GM19372 (cell line): ENCODE data around the gene AQP10.
"Not testable (repeated sequence)": the region's sequence is repeated elsewhere in the genome, so short reads cannot be mapped to it uniquely, and the experiment has no call there.

Experiments
- ATAC-seq: cut with Tn5 transposase; IDR thresholded peaks from one replicate; pipeline ENCODE4 v1.9.1; 2021; ENCODE audit warnings: mild to moderate bottlenecking, low read depth, moderate library complexity; ENCODE audit not compliant: unreplicated experiment

Gene AQP10

DNA sequence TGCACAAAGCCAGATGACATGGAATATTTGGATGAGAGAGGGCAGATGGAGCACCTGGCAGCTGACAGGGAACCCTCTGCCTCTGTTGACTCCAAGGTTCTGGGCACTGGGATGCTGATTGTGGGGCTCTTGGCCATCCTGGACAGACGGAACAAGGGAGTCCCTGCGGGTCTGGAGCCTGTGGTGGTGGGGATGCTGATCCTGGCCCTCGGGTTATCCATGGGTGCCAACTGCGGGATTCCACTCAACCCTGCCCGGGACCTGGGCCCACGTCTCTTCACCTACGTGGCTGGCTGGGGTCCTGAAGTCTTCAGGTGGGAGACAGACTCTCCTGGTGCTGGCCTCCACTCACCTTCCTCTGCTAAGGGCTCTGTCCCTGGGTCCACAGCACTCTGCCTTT, 2.6 kb downstream of the AQP10 start:
- ATAC-seq = no peak

- no peak for ATAC-seq
Observed at GRCh38 chr1:154324241-154324640, 3.3 kb downstream of the AQP10 start.

- ATAC-seq = peak; percentile 50
Observed at GRCh38 chr1:154324669-154325582, 4.0 kb downstream of the AQP10 start, which contains the start of gene ATP8B2. Gene ATP8B2, plus strand, starts transcription at chr1:154325525. Its CDS starts 2,617 bp downstream, at chr1:154328142.

- no peak for ATAC-seq
Observed at GRCh38 chr1:154325583-154326545, 5.0 kb downstream of the AQP10 start.

- ATAC-seq = no peak
Observed at GRCh38 chr1:154326546-154327465, 5.9 kb downstream of the AQP10 start.

- no peak for ATAC-seq
Observed at GRCh38 chr1:154327466-154328317, 6.8 kb downstream of the AQP10 start.

DNA sequence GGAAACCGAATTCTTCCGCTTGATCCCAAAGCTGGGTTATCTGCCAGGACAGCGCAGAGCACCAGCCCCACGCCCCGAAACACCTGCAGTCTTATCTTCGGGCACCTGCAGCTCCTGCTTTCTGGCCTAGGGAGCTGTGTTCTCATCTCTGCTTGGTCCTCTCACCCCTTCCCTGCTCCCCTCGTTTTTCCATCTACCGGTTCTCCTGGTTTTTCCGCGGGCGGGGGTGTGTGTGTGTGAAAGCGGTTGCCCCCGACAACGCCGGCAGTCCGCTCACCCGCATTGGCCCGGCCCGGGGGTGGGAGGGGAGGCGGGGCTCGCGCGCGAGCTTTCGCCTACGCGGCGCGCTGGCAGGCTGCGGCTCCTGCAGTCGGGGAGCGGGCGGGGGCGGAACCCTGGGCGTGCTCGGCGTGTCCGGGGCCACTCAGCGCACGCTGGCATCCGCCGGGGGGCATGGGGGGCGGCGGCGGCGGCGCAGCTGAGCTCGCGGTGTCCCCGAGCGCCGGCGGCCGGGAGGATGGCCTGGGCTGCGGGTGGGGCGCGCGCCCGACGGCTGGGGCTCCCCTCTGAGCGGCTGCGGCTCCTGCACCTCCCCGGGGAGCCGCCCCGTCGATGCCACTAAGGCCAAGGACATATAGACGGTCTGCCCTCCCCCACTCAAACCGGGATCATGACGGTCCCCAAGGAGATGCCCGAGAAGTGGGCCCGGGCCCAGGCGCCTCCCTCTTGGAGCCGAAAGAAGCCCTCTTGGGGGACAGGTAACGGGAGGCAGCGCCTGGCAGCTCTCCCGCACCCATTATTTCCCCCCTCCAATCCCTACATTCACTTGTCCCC, 7.6 kb downstream of the AQP10 start:
- no peak for ATAC-seq

DNA sequence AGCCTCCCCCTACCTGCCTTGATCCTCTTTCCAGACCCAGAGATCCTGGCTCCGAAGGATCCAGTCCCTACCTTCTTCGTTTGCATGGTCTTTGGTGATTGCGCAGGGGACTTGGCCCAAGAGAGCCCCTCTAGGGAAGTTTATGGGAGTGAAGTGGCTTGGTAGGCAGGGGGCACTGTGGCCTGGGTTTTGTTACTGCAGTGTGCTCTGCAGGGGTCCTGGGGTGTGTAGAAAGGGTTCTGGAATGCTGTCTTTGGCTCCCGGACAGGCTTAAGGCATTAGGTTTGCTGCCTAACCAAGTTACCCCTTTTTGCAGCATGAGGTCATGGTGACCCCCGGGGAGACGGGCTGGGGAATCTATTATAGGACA, 8.2 kb downstream of the AQP10 start:
- no peak for ATAC-seq

DNA sequence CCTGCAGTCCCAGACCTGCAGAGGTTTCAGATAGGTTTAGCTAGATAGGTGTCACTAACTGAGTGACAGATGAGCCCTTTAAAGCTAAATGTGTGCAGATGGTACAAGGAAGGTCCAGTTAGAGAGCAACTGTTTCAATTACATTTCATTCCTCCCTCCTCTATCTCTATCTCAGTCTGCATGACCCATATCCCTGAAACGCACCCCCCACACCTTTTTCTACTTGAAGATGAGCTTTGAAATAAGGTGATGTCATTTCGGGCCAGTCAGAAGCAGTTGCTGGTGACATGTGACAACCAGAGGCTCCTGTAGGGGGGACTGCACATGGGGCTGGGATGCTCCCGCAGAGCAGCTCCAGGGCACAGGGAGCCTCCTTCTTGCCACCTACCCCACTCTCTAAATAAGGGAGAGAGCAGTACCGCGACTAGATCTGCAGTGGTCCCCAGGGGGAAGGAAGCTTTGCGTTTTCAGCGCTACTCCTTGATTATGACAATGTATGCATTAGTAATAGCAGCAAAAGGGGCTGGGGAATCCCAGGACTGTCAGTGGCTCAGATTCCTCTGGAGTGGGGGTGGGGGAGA, 8.7 kb downstream of the AQP10 start:
- no peak for ATAC-seq

DNA sequence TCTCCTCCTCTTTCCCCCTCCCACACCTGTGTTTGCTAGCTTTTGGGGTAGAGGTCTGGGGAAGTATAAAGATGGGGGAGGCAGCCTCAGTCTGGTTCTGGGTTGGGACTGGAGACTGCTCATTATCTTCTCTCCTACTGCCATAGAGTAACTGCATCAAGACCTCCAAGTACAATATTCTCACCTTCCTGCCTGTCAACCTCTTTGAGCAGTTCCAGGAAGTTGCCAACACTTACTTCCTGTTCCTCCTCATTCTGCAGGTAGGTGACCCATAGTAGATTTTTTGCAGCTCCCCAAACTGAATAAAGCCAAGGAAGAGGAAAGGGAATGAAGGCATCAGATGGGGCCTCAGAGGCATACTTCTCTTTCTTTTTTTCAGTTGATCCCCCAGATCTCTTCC, 9.8 kb downstream of the AQP10 start:
- ATAC-seq = no peak

- no peak for ATAC-seq
Observed at GRCh38 chr1:154334079-154335024, 13.5 kb downstream of the AQP10 start.

DNA sequence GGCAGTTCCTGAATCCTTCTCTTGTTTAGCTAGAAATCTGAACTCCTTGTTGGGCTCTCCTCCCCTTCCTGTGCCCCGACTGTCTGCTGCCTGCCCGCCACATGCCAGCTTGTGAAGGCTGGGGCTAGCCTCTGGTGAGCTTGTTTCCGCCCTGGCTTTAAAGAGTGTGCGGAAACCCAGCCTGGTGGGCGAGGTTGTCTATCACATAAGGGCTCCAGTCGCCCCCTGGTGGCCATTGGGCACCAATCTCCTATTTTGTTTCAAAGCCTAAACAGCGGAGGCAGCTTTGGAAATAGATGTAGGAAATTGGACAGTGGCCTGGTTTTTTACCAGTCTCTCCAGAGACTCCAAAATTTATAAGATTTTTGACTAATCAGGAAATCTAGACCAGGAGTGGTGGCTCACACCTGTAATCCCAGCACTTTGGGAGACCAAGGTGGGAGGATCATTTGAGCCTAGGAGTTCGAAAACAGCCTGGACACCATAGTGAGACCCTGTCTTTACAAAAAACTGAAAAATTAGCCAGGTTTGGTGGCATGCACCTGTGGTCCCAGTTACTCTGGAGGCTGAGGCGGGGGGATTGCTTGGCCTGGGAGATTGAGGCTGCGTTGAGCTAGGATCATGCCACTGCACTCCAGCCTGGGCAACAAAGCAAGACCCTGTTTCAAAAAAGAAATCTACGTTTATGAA, 14.3 kb downstream of the AQP10 start:
- no peak for ATAC-seq

GRCh38 chr1:154337253-154337894, 16.5 kb downstream of the AQP10 start:
- no peak for ATAC-seq

DNA sequence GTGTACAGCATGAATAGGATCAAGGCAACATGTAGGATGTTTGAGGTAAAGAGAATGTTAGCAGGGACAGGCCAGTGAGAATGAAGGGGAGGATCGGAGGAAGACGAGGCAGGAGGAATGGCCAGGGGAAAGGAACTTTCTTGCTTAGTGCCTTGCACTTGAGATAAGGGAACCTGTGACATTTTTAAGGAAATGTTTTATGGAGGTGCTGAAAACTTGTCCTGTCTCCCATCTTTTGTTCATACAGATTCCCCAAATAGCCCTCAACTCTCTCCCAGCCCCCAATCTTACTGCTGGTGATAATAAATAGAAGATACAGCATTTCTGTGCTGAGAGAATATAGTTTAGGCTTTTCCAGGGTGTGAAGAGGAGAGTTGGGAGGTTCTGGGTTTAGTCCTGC, 18.0 kb downstream of the AQP10 start:
- no peak for ATAC-seq

GRCh38 chr1:154341366-154341765, 20.5 kb downstream of the AQP10 start:
- ATAC-seq = not testable (repeated sequence)

- no peak for ATAC-seq
Observed at GRCh38 chr1:154342132-154342531, 21.2 kb downstream of the AQP10 start.
